Islet precursor cell (in vitro differentiated cells): ENCODE data around the gene MSMO1.
A peak's percentile ranks its signal among the peaks of the same experiment; 100 is the strongest.
"Not testable (repeated sequence)": the region's sequence is repeated elsewhere in the genome, so short reads cannot be mapped to it uniquely, and the experiment has no call there.

Experiments
- DNase-seq: peaks from one replicate; pipeline ENCODE4 v3.0.0-alpha.2; 2018

The MSMO1 gene

GRCh38 chr4:165327211-165328100, at the start of gene MSMO1:
MSMO1 (plus strand) TSS chr4:165327669; CDS start chr4:165333371, 5,702 bp downstream.
- DNase-seq = peak; percentile 100

- DNase-seq = not testable (repeated sequence)
Observed at GRCh38 chr4:165279531-165279930, 47.9 kb upstream of the MSMO1 start.

- not testable (repeated sequence) for DNase-seq
Observed at GRCh38 chr4:165284697-165285096, 42.8 kb upstream of the MSMO1 start.

- DNase-seq = not testable (repeated sequence)
Observed at GRCh38 chr4:165286619-165287340, 40.7 kb upstream of the MSMO1 start.

- DNase-seq = no peak
Observed at GRCh38 chr4:165288226-165288625, 39.2 kb upstream of the MSMO1 start.

GRCh38 chr4:165288639-165289422, 38.6 kb upstream of the MSMO1 start:
- DNase-seq = no peak

GRCh38 chr4:165289423-165289785, 38.1 kb upstream of the MSMO1 start:
- no peak for DNase-seq

GRCh38 chr4:165293061-165293460, 34.4 kb upstream of the MSMO1 start:
- no peak for DNase-seq

GRCh38 chr4:165293927-165294649, 33.4 kb upstream of the MSMO1 start:
- no peak for DNase-seq

- no peak for DNase-seq
Observed at GRCh38 chr4:165294907-165295306, 32.6 kb upstream of the MSMO1 start.

GRCh38 chr4:165297626-165298025, 29.8 kb upstream of the MSMO1 start:
- no peak for DNase-seq

- no peak for DNase-seq
Observed at GRCh38 chr4:165299399-165300060, 27.9 kb upstream of the MSMO1 start.

GRCh38 chr4:165301833-165302232, 25.6 kb upstream of the MSMO1 start:
- DNase-seq = no peak

GRCh38 chr4:165302658-165303057, 24.8 kb upstream of the MSMO1 start:
- DNase-seq = no peak

- DNase-seq = no peak
Observed at GRCh38 chr4:165308166-165308565, 19.3 kb upstream of the MSMO1 start.

- DNase-seq = no peak
Observed at GRCh38 chr4:165308606-165309005, 18.9 kb upstream of the MSMO1 start.

- DNase-seq = no peak
Observed at GRCh38 chr4:165309456-165309855, 18.0 kb upstream of the MSMO1 start.

GRCh38 chr4:165312506-165312905, 15.0 kb upstream of the MSMO1 start:
- DNase-seq = no peak

GRCh38 chr4:165319030-165319429, 8.4 kb upstream of the MSMO1 start:
- no peak for DNase-seq

- no peak for DNase-seq
Observed at GRCh38 chr4:165319509-165319908, 8.0 kb upstream of the MSMO1 start.

GRCh38 chr4:165324236-165324917, 3.1 kb upstream of the MSMO1 start:
- no peak for DNase-seq
